ENCODE data around the gene ZBTB4.

GRCh38 chr17:7438656-7439460 lies 40.6 kb downstream of the ZBTB4 start:
- TF ChIP-seq CTCF (IDR thresholded peaks at IDR 0.05 in 2 of 3, conservative IDR thresholded peaks at IDR 0.05 in 1 of 3; ENCODE audit: borderline replicate concordance in 1 of 3, insufficient read depth in 1 of 3, low read depth in 2 of 3, low read length in 2 of 3) = no peak
- no peak for TF ChIP-seq RAD21 (IDR thresholded peaks at IDR 0.05; ENCODE audit: low read depth)
- no peak for TF ChIP-seq POLR2A (IDR thresholded peaks at IDR 0.05; ENCODE audit: borderline replicate concordance, extremely low read depth, insufficient read depth, insufficient read length)
- no peak for TF ChIP-seq YY1 (IDR thresholded peaks at IDR 0.05; ENCODE audit: extremely low read depth, insufficient replicate concordance, low read depth, low read length)
- no peak for TF ChIP-seq POLR2AphosphoS5 (IDR thresholded peaks at IDR 0.05; ENCODE audit: low read depth, low read length)
- TF ChIP-seq REST (IDR thresholded peaks at IDR 0.05; ENCODE audit: low read depth) = no peak
- TF ChIP-seq SRF (IDR thresholded peaks at IDR 0.05; ENCODE audit: low read depth) = no peak
- no peak for TF ChIP-seq SIN3A (IDR thresholded peaks at IDR 0.05; ENCODE audit: low read depth)
- TF ChIP-seq ZBTB33 (IDR thresholded peaks at IDR 0.05; ENCODE audit: extremely low read depth, insufficient replicate concordance, low read length) = no peak
- no peak for TF ChIP-seq ZFX (IDR thresholded peaks at IDR 0.05)

All from HCT116 (cell line).